ENCODE data around the gene SPON1.

- TF ChIP-seq CTCF (IDR thresholded peaks at IDR 0.05) (no peak), POLR2A (IDR thresholded peaks at IDR 0.05) (no peak)
Measured at GRCh38 chr11:14010665-14011064, 48.1 kb downstream of the SPON1 start.
